ENCODE data around the gene TAPBP. TPM values are rescaled to one million over a fixed set of nuclear protein-coding genes. Genes with fewer than 3 reads are reported as not detected.

Gene TAPBP
- total and polyA plus RNA-seq, 9 of the 15 experiments (the other 6 are each of a cell fraction or from before 2014, with no cell fraction given), result 5.6 to 74.0 (median 22.3) TPM

DNA sequence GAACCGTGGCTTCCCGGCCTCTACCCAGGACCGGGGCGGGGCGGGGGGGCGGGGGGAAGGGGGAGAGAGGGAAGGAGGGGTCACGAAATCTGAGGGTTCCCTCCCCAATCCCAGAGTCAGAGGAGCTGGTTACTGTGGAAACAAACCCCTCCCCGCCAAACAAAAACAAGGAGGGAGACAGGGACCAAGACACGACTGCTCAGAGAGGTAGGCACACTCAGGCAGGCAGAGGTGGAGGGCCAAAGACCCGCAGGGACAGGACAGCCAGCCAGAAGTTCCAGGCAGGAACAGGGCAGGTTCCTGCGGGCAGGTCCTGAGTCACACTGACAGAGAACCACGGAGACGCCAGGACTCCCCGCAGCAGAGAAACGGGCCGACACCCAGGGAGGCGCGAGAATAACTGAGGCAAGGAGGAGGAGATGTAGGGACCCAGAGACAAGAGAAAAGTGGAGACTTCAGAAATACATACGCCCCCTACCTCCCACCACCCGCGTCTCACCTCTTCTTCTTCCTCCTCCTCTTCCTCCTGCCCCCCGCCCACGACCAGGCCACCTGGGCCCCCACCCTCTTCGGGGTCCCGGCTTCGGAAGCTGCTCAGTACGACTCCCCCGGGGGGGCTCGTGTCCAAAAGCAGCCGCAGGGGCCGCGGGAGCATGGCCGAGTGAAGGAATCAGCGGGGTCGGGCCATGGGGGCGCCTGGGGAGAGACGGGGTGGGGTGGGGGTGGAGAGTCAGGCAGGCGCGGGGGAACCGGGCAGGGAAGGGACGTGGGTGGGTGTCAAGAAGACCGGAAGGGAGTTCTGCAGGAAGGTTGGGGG, 15.7 kb downstream of the TAPBP start (continued):
- TF ChIP-seq, protein P1, sequence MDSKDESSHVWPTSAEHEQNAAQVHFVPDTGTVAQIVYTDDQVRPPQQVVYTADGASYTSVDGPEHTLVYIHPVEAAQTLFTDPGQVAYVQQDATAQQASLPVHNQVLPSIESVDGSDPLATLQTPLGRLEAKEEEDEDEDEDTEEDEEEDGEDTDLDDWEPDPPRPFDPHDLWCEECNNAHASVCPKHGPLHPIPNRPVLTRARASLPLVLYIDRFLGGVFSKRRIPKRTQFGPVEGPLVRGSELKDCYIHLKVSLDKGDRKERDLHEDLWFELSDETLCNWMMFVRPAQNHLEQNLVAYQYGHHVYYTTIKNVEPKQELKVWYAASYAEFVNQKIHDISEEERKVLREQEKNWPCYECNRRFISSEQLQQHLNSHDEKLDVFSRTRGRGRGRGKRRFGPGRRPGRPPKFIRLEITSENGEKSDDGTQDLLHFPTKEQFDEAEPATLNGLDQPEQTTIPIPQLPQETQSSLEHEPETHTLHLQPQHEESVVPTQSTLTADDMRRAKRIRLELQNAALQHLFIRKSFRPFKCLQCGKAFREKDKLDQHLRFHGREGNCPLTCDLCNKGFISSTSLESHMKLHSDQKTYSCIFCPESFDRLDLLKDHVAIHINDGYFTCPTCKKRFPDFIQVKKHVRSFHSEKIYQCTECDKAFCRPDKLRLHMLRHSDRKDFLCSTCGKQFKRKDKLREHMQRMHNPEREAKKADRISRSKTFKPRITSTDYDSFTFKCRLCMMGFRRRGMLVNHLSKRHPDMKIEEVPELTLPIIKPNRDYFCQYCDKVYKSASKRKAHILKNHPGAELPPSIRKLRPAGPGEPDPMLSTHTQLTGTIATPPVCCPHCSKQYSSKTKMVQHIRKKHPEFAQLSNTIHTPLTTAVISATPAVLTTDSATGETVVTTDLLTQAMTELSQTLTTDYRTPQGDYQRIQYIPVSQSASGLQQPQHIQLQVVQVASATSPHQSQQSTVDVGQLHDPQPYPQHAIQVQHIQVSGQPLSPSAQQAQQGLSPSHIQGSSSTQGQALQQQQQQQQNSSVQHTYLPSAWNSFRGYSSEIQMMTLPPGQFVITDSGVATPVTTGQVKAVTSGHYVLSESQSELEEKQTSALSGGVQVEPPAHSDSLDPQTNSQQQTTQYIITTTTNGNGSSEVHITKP (IDR thresholded peaks at IDR 0.05; ENCODE audit: partially characterized antibody), result no peak
- TF ChIP-seq ZNF444 (CRISPR knock-in tag; IDR thresholded peaks at IDR 0.05) (no peak), RFX5 (IDR thresholded peaks at IDR 0.05; ENCODE audit: low read depth, low read length) (no peak), SAP30 (IDR thresholded peaks at IDR 0.05; ENCODE audit: borderline replicate concordance, insufficient read depth, low read depth, low read length, poor library complexity, severe bottlenecking) (peak; percentile 96), CHD4 (IDR thresholded peaks at IDR 0.05; ENCODE audit: insufficient read depth, insufficient replicate concordance, low read depth, low read length, poor library complexity, severe bottlenecking) (no peak), FOXA1 (IDR thresholded peaks at IDR 0.05; ENCODE audit: borderline replicate concordance) (no peak), DDX20 (tag; IDR thresholded peaks at IDR 0.05; ENCODE audit: low read depth) (no peak), ZKSCAN8 (CRISPR knock-in tag; IDR thresholded peaks at IDR 0.05) (no peak), TAF15 (IDR thresholded peaks at IDR 0.05; ENCODE audit: low read depth, low read length) (no peak), FOXK2 (conservative IDR thresholded peaks at IDR 0.05 in 1 of 2, IDR thresholded peaks at IDR 0.05 in 1 of 2; ENCODE audit: low read depth in 2 of 2) (peak; percentile 81)
- TF ChIP-seq, protein P2, sequence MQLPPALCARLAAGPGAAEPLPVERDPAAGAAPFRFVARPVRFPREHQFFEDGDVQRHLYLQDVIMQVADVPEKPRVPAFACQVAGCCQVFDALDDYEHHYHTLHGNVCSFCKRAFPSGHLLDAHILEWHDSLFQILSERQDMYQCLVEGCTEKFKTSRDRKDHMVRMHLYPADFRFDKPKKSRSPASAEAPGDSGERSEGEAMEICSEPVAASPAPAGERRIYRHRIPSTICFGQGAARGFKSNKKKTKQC (CRISPR knock-in tag; IDR thresholded peaks at IDR 0.05), result no peak
- TF ChIP-seq, protein P3, sequence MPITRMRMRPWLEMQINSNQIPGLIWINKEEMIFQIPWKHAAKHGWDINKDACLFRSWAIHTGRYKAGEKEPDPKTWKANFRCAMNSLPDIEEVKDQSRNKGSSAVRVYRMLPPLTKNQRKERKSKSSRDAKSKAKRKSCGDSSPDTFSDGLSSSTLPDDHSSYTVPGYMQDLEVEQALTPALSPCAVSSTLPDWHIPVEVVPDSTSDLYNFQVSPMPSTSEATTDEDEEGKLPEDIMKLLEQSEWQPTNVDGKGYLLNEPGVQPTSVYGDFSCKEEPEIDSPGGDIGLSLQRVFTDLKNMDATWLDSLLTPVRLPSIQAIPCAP (CRISPR knock-in tag; IDR thresholded peaks at IDR 0.05; ENCODE audit: borderline replicate concordance), result no peak
- TF ChIP-seq, protein P4, sequence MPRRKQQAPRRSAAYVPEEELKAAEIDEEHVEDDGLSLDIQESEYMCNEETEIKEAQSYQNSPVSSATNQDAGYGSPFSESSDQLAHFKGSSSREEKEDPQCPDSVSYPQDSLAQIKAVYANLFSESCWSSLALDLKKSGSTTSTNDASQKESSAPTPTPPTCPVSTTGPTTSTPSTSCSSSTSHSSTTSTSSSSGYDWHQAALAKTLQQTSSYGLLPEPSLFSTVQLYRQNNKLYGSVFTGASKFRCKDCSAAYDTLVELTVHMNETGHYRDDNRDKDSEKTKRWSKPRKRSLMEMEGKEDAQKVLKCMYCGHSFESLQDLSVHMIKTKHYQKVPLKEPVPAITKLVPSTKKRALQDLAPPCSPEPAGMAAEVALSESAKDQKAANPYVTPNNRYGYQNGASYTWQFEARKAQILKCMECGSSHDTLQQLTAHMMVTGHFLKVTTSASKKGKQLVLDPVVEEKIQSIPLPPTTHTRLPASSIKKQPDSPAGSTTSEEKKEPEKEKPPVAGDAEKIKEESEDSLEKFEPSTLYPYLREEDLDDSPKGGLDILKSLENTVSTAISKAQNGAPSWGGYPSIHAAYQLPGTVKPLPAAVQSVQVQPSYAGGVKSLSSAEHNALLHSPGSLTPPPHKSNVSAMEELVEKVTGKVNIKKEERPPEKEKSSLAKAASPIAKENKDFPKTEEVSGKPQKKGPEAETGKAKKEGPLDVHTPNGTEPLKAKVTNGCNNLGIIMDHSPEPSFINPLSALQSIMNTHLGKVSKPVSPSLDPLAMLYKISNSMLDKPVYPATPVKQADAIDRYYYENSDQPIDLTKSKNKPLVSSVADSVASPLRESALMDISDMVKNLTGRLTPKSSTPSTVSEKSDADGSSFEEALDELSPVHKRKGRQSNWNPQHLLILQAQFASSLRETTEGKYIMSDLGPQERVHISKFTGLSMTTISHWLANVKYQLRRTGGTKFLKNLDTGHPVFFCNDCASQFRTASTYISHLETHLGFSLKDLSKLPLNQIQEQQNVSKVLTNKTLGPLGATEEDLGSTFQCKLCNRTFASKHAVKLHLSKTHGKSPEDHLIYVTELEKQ (CRISPR knock-in tag; IDR thresholded peaks at IDR 0.05), result no peak
- TF ChIP-seq, protein P5, sequence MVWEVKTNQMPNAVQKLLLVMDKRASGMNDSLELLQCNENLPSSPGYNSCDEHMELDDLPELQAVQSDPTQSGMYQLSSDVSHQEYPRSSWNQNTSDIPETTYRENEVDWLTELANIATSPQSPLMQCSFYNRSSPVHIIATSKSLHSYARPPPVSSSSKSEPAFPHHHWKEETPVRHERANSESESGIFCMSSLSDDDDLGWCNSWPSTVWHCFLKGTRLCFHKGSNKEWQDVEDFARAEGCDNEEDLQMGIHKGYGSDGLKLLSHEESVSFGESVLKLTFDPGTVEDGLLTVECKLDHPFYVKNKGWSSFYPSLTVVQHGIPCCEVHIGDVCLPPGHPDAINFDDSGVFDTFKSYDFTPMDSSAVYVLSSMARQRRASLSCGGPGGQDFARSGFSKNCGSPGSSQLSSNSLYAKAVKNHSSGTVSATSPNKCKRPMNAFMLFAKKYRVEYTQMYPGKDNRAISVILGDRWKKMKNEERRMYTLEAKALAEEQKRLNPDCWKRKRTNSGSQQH (CRISPR knock-in tag; IDR thresholded peaks at IDR 0.05), result no peak

Data from K562 (cell line).